Natural killer cell (primary cell): ENCODE data around the gene GUCY1A2. TPM values are rescaled to one million over a fixed set of nuclear protein-coding genes. Genes with fewer than 3 reads are reported as not detected.

Experiments
- ATAC-seq, 3 donors: fragments of 150-1000 bp in 2 of 3; fragments of 200-7000 bp in 1 of 3; cut with Tn5 transposase; 1 replicate in 1 of 3; 2 replicates in 2 of 3; pipeline ENCODE4 v1.10.0; 2021; ENCODE audit warnings: mild to moderate bottlenecking in 2 of 3, moderate library complexity in 2 of 3
- DNase-seq, 2 donors: peaks; one replicate each; pipeline versions ENCODE4 v3.0.0 to v3.0.0-alpha.2; 2013 to 2021; ENCODE audit warnings: mixed read lengths in 1 of 2
- H3K27ac ChIP-seq: one replicate; pipeline ENCODE4 v1.5.1; 2013; ENCODE audit warnings: mild to moderate bottlenecking, low read length
- H3K27me3 ChIP-seq: one replicate; pipeline ENCODE4 v1.6.1; 2013; ENCODE audit warnings: low read length; ENCODE audit not compliant: control insufficient read depth, insufficient read depth
- H3K36me3 ChIP-seq: one replicate; pipeline ENCODE4 v1.6.1; 2013; ENCODE audit warnings: low read length; ENCODE audit not compliant: control insufficient read depth, insufficient read depth
- H3K4me1 ChIP-seq: one replicate; pipeline ENCODE4 v1.6.1; 2013; ENCODE audit warnings: low read length; ENCODE audit not compliant: control insufficient read depth, insufficient read depth
- H3K4me3 ChIP-seq: one replicate; pipeline ENCODE4 v1.5.1; 2013; ENCODE audit warnings: low read length
- H3K9me3 ChIP-seq: one replicate; pipeline ENCODE4 v1.6.1; 2013; ENCODE audit warnings: low read length; ENCODE audit not compliant: control insufficient read depth, insufficient read depth
- H3K27ac Mint-ChIP-seq, 2 donors: one replicate each; pipeline ENCODE4 v1.8.0; 2022; ENCODE audit warnings: mild to moderate bottlenecking in 2 of 2, mixed read lengths in 2 of 2, moderate library complexity in 1 of 2
- H3K27me3 Mint-ChIP-seq, 2 donors: one replicate each; pipeline ENCODE4 v1.8.0; 2022; ENCODE audit warnings: low read depth in 2 of 2, mixed read lengths in 2 of 2
- H3K36me3 Mint-ChIP-seq: one replicate; pipeline ENCODE4 v1.8.0; 2022; ENCODE audit warnings: mixed read lengths
- H3K4me1 Mint-ChIP-seq, 2 donors: one replicate each; pipeline ENCODE4 v1.8.0; 2022; ENCODE audit warnings: mixed read lengths in 2 of 2
- H3K4me3 Mint-ChIP-seq: one replicate; pipeline ENCODE4 v1.8.0; 2022; ENCODE audit warnings: mild to moderate bottlenecking, moderate library complexity, mixed read lengths
- H3K9me3 Mint-ChIP-seq, 2 donors: one replicate each; pipeline ENCODE4 v1.8.0; 2022; ENCODE audit warnings: mixed read lengths in 2 of 2
- CTCF ChIP-seq: fragments of 200-600 bp; IDR thresholded peaks from one replicate; pipeline ENCODE4 v1.8.0; 2022; ENCODE audit warnings: antibody characterized with exemption
- WGBS: methylation state at CpG from one replicate; pipeline ENCODE4 v1.1.7; 2013; ENCODE audit warnings: missing lambda C conversion rate; ENCODE audit not compliant: insufficient coverage; 5-methylcytosine and 5-hydroxymethylcytosine counted together
- intact Hi-C: fragments of 100-400 bp; cut with micrococcal nuclease; formaldehyde crosslinking; loops from one replicate; pipeline ENCODE4 v1.14.2; 2022
- total RNA-seq, 4 donors: library from RNA; stranded (reverse); fragments of 120-200 nt in 1 of 4; gene quantifications; one replicate each; pipeline versions ENCODE4 v1.2.3 to v1.2.4, GENCODE V29; 2013 to 2022

GUCY1A2 gene
- total RNA-seq, 3 donors from 2014 or later (not counting 1 experiment from before 2014, with no cell fraction given), result 0.15 TPM; not detected in 2

- 78% methylated on average over 1 of the region's 2 CpGs for WGBS
- Mint-ChIP-seq H3K4me1 (no peaks in the 10 kb centered on the region), H3K27ac (no peak overlapping the region), H3K9me3 (peaks cover 10 to 11% of the 10 kb centered on the region in 2 donors), H3K36me3 (no peaks in the 10 kb centered on the region), H3K4me3 (no peak overlapping the region), H3K27me3 (no peaks in the 10 kb centered on the region)
- H3K27ac ChIP-seq, result no peak overlapping the region
- H3K9me3 ChIP-seq, result no peaks in the 10 kb centered on the region
- TF ChIP-seq CTCF, result no peak
- H3K4me3 ChIP-seq, result no peak overlapping the region
- intact Hi-C loops, result no loop called here
- DNase-seq (no peak), ATAC-seq (no peak)
- no peaks in the 10 kb centered on the region for H3K27me3 ChIP-seq
- H3K36me3 ChIP-seq, result no peaks in the 10 kb centered on the region
- H3K4me1 ChIP-seq, result no peaks in the 10 kb centered on the region
These were observed 321.2 kb downstream of the GUCY1A2 start for GRCh38 chr11:106697058-106697457.

- H3K27ac ChIP-seq, result no peak overlapping the region
- ATAC-seq (no peak), DNase-seq (no peak)
- Mint-ChIP-seq H3K27me3 (no peaks in the 10 kb centered on the region), H3K27ac (no peak overlapping the region), H3K36me3 (no peaks in the 10 kb centered on the region), H3K4me3 (no peak overlapping the region), H3K4me1 (no peaks in the 10 kb centered on the region), H3K9me3 (peaks cover 7 to 10% of the 10 kb centered on the region in 2 donors)
- H3K4me3 ChIP-seq, result no peak overlapping the region
- intact Hi-C loops, result no loop called here
- no peak for TF ChIP-seq CTCF
- 86% methylated on average over 2 of the region's 2 CpGs for WGBS
- no peaks in the 10 kb centered on the region for H3K4me1 ChIP-seq
- H3K36me3 ChIP-seq, result no peaks in the 10 kb centered on the region
- H3K9me3 ChIP-seq, result no peaks in the 10 kb centered on the region
- no peaks in the 10 kb centered on the region for H3K27me3 ChIP-seq
These were observed 322.8 kb downstream of the GUCY1A2 start for GRCh38 chr11:106695506-106695905.

GRCh38 chr11:106694501-106694900 lies 323.8 kb downstream of the GUCY1A2 start:
- intact Hi-C loops, result no loop called here
- Histone ChIP-seq H3K9me3 (no peaks in the 10 kb centered on the region), H3K4me3 (no peak overlapping the region), H3K27me3 (no peaks in the 10 kb centered on the region), H3K4me1 (no peaks in the 10 kb centered on the region), H3K27ac (no peak overlapping the region), H3K36me3 (no peaks in the 10 kb centered on the region)
- H3K4me1 Mint-ChIP-seq, result no peaks in the 10 kb centered on the region
- no peak overlapping the region for H3K27ac Mint-ChIP-seq
- peaks cover 4 to 10% of the 10 kb centered on the region in 2 donors for H3K9me3 Mint-ChIP-seq
- no peak overlapping the region for H3K4me3 Mint-ChIP-seq
- WGBS, result 66% methylated on average over 5 of the region's 5 CpGs
- DNase-seq (no peak), ATAC-seq (no peak)
- H3K27me3 Mint-ChIP-seq, result no peaks in the 10 kb centered on the region
- no peaks in the 10 kb centered on the region for H3K36me3 Mint-ChIP-seq
- TF ChIP-seq CTCF, result no peak

GRCh38 chr11:106691807-106692365 lies 326.4 kb downstream of the GUCY1A2 start:
- ATAC-seq, result no peak
- no peak for TF ChIP-seq CTCF
- Histone ChIP-seq H3K4me3 (no peak overlapping the region), H3K36me3 (no peaks in the 10 kb centered on the region), H3K9me3 (no peaks in the 10 kb centered on the region), H3K4me1 (no peaks in the 10 kb centered on the region), H3K27me3 (no peaks in the 10 kb centered on the region), H3K27ac (no peak overlapping the region)
- peaks cover 11% of the 10 kb centered on the region for H3K36me3 Mint-ChIP-seq
- H3K9me3 Mint-ChIP-seq, result peaks cover 13 to 15% of the 10 kb centered on the region in 2 donors
- no peaks in the 10 kb centered on the region for H3K4me1 Mint-ChIP-seq
- no peak overlapping the region for H3K27ac Mint-ChIP-seq
- no peak for DNase-seq
- no peak overlapping the region for H3K4me3 Mint-ChIP-seq
- H3K27me3 Mint-ChIP-seq, result no peaks in the 10 kb centered on the region
- intact Hi-C loops, result no loop called here
